SK-N-SH (cell line): ENCODE measurements around the gene COX10. TPM values are rescaled to one million over a fixed set of nuclear protein-coding genes. Genes with fewer than 3 reads are reported as not detected.

Source experiments
- CTCF ChIA-PET: fragments of 300-600, 350-600 bp; formaldehyde crosslinking; extraction: SDS; loops from one replicate; lab custom pipeline; 2021; lab: Yijun Ruan, JAX
- POLR2A ChIA-PET: fragments of 350-600 bp; sonication (Branson Sonifier 250); formaldehyde crosslinking; extraction: SDS; loops from one replicate; lab custom pipeline; 2020; ENCODE audit warnings: antibody characterized with exemption, inconsistent platforms; lab: Yijun Ruan, JAX
- DNase-seq: peaks from one replicate; pipeline ENCODE4 v3.0.0; 2012
- H2AFZ ChIP-seq: fragments of 200-600 bp; sonication (generic); 2 replicates; pipeline ENCODE4 v1.8.1; 2016; ENCODE audit warnings: antibody characterized with exemption, mild to moderate bottlenecking, low read depth
- H3F3A ChIP-seq: fragments of 200-600 bp; sonication (generic); replicated peaks from 2 replicates; pipeline ENCODE3; 2016; ENCODE audit warnings: antibody characterized with exemption, mild to moderate bottlenecking; ENCODE audit not compliant: insufficient read depth
- H3K27ac ChIP-seq, 2 experiments: fragments of 200-500 bp in 1 of 2; fragments of 200-600 bp in 1 of 2; sonication (Bioruptor generic) in 1 of 2; sonication (generic), shearing (Covaris generic) in 1 of 2; 2 replicates each; pipeline versions ENCODE4 v1.5.1 to v1.6.1; 2014 to 2016; ENCODE audit warnings: low read depth in 2 of 2, inconsistent platforms in 1 of 2, low read length in 1 of 2, mild to moderate bottlenecking in 1 of 2, mixed read lengths in 1 of 2
- H3K27me3 ChIP-seq: fragments of 200-600 bp; sonication (generic), shearing (Covaris generic); 2 replicates; pipeline ENCODE4 v1.6.1; 2016; ENCODE audit warnings: mixed run types; ENCODE audit not compliant: insufficient read depth
- H3K36me3 ChIP-seq, 2 experiments: fragments of 200-500 bp in 1 of 2; fragments of 200-600 bp in 1 of 2; sonication (Bioruptor generic) in 1 of 2; sonication (generic) in 1 of 2; replicated peaks in 1 of 2; 2 replicates each; pipeline versions ENCODE3 to v1.5.1; 2014 to 2016; ENCODE audit warnings: low read length in 1 of 2, mild to moderate bottlenecking in 1 of 2; ENCODE audit not compliant: insufficient read depth in 2 of 2, control insufficient read depth in 1 of 2
- H3K4me1 ChIP-seq, 2 experiments: fragments of 200-500 bp in 1 of 2; fragments of 200-600 bp in 1 of 2; sonication (Bioruptor generic) in 1 of 2; sonication (generic), shearing (Covaris generic) in 1 of 2; 2 replicates each; pipeline versions ENCODE4 v1.5.1 to v1.6.1; 2014 to 2016; ENCODE audit warnings: low read depth in 1 of 2, low read length in 1 of 2, mixed run types in 1 of 2; ENCODE audit not compliant: insufficient read depth in 2 of 2, control insufficient read depth in 1 of 2
- H3K4me2 ChIP-seq: fragments of 200-600 bp; sonication (generic), shearing (Covaris generic); 2 replicates; pipeline ENCODE4 v1.6.1; 2017; ENCODE audit warnings: mixed run types
- H3K4me3 ChIP-seq, 2 experiments: fragments of 200-500 bp in 1 of 2; fragments of 200-600 bp in 1 of 2; sonication (Bioruptor generic) in 1 of 2; sonication (generic), shearing (Covaris generic) in 1 of 2; 2 replicates each; pipeline versions ENCODE4 v1.5.1 to v1.8.1; 2014 to 2016; ENCODE audit warnings: low read depth in 2 of 2, inconsistent platforms in 1 of 2, low read length in 1 of 2, mild to moderate bottlenecking in 1 of 2, mixed read lengths in 1 of 2, moderate library complexity in 1 of 2
- H3K79me2 ChIP-seq: fragments of 200-600 bp; sonication (generic); 2 replicates; pipeline ENCODE4 v1.8.1; 2017; ENCODE audit warnings: mild to moderate bottlenecking; ENCODE audit not compliant: insufficient read depth
- H3K9ac ChIP-seq: fragments of 200-600 bp; sonication (generic); 2 replicates; pipeline ENCODE4 v1.6.1; 2017; ENCODE audit warnings: mixed run types
- H3K9me2 ChIP-seq: fragments of 200-600 bp; sonication (generic); 2 replicates; pipeline ENCODE4 v1.6.1; 2017; ENCODE audit warnings: mixed run types
- H3K9me3 ChIP-seq: fragments of 200-600 bp; sonication (generic); 2 replicates; pipeline ENCODE4 v1.6.1; 2017; ENCODE audit warnings: mixed run types, mild to moderate bottlenecking, moderate library complexity
- H4K20me1 ChIP-seq: fragments of 200-600 bp; sonication (generic); 2 replicates; pipeline ENCODE4 v1.6.1; 2017; ENCODE audit warnings: mild to moderate bottlenecking, mixed run types; ENCODE audit not compliant: insufficient read depth
- EZH2phosphoT487 ChIP-seq: fragments of 200-600 bp; sonication (generic); IDR thresholded peaks from 2 replicates; pipeline ENCODE4 v1.6.1; 2017; ENCODE audit warnings: low read depth, mixed run types, mild to moderate bottlenecking, antibody characterized with exemption, moderate library complexity, borderline replicate concordance
- FOXM1 ChIP-seq: IDR thresholded peaks from 2 replicates; pipeline ENCODE4 v1.4.0; 2012; ENCODE audit warnings: low read depth, mild to moderate bottlenecking
- GABPA ChIP-seq: IDR thresholded peaks from 2 replicates; pipeline ENCODE4 v1.4.0; 2012; ENCODE audit warnings: low read depth, mild to moderate bottlenecking
- GATA2 ChIP-seq: sonication (generic); formaldehyde crosslinking; IDR thresholded peaks from 2 replicates; pipeline ENCODE4 v1.5.0; 2020; ENCODE audit warnings: mild to moderate bottlenecking, missing genetic modification reagents
- JUND ChIP-seq: IDR thresholded peaks from 2 replicates; pipeline ENCODE4 v1.4.0; 2012
- MAX ChIP-seq: IDR thresholded peaks from 2 replicates; pipeline ENCODE4 v1.4.0; 2012; ENCODE audit warnings: low read depth
- MEF2A ChIP-seq: IDR thresholded peaks from 2 replicates; pipeline ENCODE4 v1.4.0; 2012; ENCODE audit warnings: low read depth, borderline replicate concordance
- POLR2AphosphoS5 ChIP-seq: IDR thresholded peaks from 2 replicates; pipeline ENCODE4 v1.6.1; 2012; ENCODE audit warnings: low read depth, low read length
- RAD21 ChIP-seq: IDR thresholded peaks from 2 replicates; pipeline ENCODE4 v1.6.1; 2012; ENCODE audit warnings: mild to moderate bottlenecking, low read length
- RCOR1 ChIP-seq: fragments of 150-350 bp; IDR thresholded peaks from 2 replicates; pipeline ENCODE4 v1.6.1; 2017; ENCODE audit warnings: antibody characterized with exemption, low read length
- RFX5 ChIP-seq: IDR thresholded peaks from 2 replicates; pipeline ENCODE4 v1.6.1; 2012; ENCODE audit warnings: mild to moderate bottlenecking, improper control_type of control experiment, low read length
- RXRA ChIP-seq: IDR thresholded peaks from 2 replicates; pipeline ENCODE4 v1.4.0; 2012; ENCODE audit warnings: low read depth, mild to moderate bottlenecking, borderline replicate concordance
- SMC3 ChIP-seq: IDR thresholded peaks from 2 replicates; pipeline ENCODE4 v1.6.1; 2012; ENCODE audit warnings: low read depth, low read length, improper control_type of control experiment
- TAF1 ChIP-seq: IDR thresholded peaks from 2 replicates; pipeline ENCODE4 v1.6.1; 2012; ENCODE audit warnings: low read depth, mild to moderate bottlenecking, low read length, moderate library complexity, borderline replicate concordance
- TCF12 ChIP-seq: IDR thresholded peaks from 2 replicates; pipeline ENCODE4 v1.4.0; 2012
- TEAD4 ChIP-seq: IDR thresholded peaks from 2 replicates; pipeline ENCODE4 v1.4.0; 2012; ENCODE audit warnings: mild to moderate bottlenecking, borderline replicate concordance; ENCODE audit not compliant: insufficient read depth
- YY1 ChIP-seq: IDR thresholded peaks from 2 replicates; pipeline ENCODE4 v1.4.0; 2012; ENCODE audit warnings: low read depth, mild to moderate bottlenecking
- WGBS: methylation state at CpG from one replicate; pipeline ENCODE4 v1.1.6; 2017; ENCODE audit warnings: low lambda C conversion rate; 5-methylcytosine and 5-hydroxymethylcytosine counted together
- polyA plus RNA-seq, 3 experiments: library from polyadenylated mRNA; depleted of rRNA; stranded (reverse); fragments of >200 nt; gene quantifications; 2 replicates each; pipeline ENCODE4 v1.2.3, GENCODE V29; 2012
- TF ChIP-seq, protein P1 (sequence below): IDR thresholded peaks from 2 replicates; pipeline ENCODE4 v1.4.0; 2012; ENCODE audit warnings: low read depth, borderline replicate concordance
- TF ChIP-seq, protein P2 (sequence below): IDR thresholded peaks from 2 replicates; pipeline ENCODE4; 2012

Gene COX10
- polyA plus RNA-seq, 1 of the 3 experiments (the other 2 are of a cell fraction): 8.7 TPM

- ChIA-PET CTCF (no interaction called here), POLR2A (no interaction called here)
- Histone ChIP-seq H3K4me2 (no peak overlapping the region), H3K27ac (no peak overlapping the region), H3K27me3 (no peaks in the 10 kb centered on the region), H3K9ac (no peak overlapping the region), H2AFZ (no peak overlapping the region), H3K4me1 (no peaks in the 10 kb centered on the region), H3K4me3 (no peak overlapping the region), H3K79me2 (peaks cover 4% of the 10 kb centered on the region; the same call in 1 of the 2 replicates), H3K9me3 (no peaks in the 10 kb centered on the region), H3K9me2 (no peaks in the 10 kb centered on the region), H3F3A (no peaks in the 10 kb centered on the region), H3K36me3 (peaks cover 16 to 18% of the 10 kb centered on the region in 2 experiments), H4K20me1 (no peaks in the 10 kb centered on the region)
- DNase-seq: no peak
- no peak for TF ChIP-seq RAD21
- no peak for TF ChIP-seq SMC3
- 100% methylated on average over 1 of the region's 1 CpG for WGBS
Observed at GRCh38 chr17:14037453-14037852, 31.9 kb upstream of the COX10 start.

DNA sequence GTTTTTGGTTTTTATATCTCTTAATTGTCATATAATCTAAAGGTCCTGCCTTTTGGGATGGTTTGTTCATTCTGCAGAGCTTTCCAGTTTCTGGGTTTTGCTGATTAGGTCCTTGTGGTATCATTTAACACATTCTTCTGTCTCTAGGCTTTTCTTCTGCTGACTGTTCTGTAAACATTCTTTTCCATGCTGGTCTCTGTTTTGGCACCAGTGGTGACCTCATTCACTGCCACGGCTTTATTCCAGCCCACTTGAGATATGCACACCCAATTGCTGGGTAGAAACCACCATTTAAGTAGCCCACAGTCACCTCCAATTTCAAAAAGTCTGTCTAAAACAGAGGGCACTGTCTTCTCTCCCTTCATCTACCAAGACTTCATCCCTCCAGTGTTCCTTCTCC, 31.1 kb upstream of the COX10 start:
- peaks cover 4% of the 10 kb centered on the region; the same call in 1 of the 2 replicates for H3K79me2 ChIP-seq
- 72% methylated on average over 1 of the region's 1 CpG for WGBS
- no peak overlapping the region for H2AFZ ChIP-seq
- no peak overlapping the region for H3K9ac ChIP-seq
- no peaks in the 10 kb centered on the region for H4K20me1 ChIP-seq
- H3K27ac ChIP-seq: no peak overlapping the region
- H3K4me2 ChIP-seq: no peak overlapping the region
- no peak for TF ChIP-seq GABPA
- no peak for TF ChIP-seq RXRA
- no peak for TF ChIP-seq TCF12
- no peak for TF ChIP-seq TEAD4
- TF ChIP-seq TAF1: no peak
- TF ChIP-seq MAX: no peak
- H3F3A ChIP-seq: no peaks in the 10 kb centered on the region
- CTCF ChIA-PET: no interaction called here
- H3K4me1 ChIP-seq: no peaks in the 10 kb centered on the region
- no peaks in the 10 kb centered on the region for H3K27me3 ChIP-seq
- POLR2A ChIA-PET: no interaction called here
- no peak overlapping the region for H3K4me3 ChIP-seq
- H3K9me2 ChIP-seq: no peaks in the 10 kb centered on the region
- peaks cover 9 to 11% of the 10 kb centered on the region in 2 experiments for H3K36me3 ChIP-seq
- H3K9me3 ChIP-seq: no peaks in the 10 kb centered on the region
- no peak for DNase-seq

- no peak overlapping the region for H3K4me2 ChIP-seq
- POLR2A ChIA-PET: no interaction called here
- CTCF ChIA-PET: no interaction called here
- TF ChIP-seq RFX5: no peak
- no peak for TF ChIP-seq POLR2AphosphoS5
- TF ChIP-seq MAX: no peak
- TF ChIP-seq, protein P1, sequence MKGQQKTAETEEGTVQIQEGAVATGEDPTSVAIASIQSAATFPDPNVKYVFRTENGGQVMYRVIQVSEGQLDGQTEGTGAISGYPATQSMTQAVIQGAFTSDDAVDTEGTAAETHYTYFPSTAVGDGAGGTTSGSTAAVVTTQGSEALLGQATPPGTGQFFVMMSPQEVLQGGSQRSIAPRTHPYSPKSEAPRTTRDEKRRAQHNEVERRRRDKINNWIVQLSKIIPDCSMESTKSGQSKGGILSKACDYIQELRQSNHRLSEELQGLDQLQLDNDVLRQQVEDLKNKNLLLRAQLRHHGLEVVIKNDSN: no peak
- no peak for TF ChIP-seq RCOR1
- TF ChIP-seq FOXM1: no peak
- TF ChIP-seq RXRA: no peak
- TF ChIP-seq MEF2A: no peak
- no peak for TF ChIP-seq TEAD4
- no peak for TF ChIP-seq GATA2
- TF ChIP-seq YY1: no peak
- TF ChIP-seq EZH2phosphoT487: no peak
- TF ChIP-seq, protein P2, sequence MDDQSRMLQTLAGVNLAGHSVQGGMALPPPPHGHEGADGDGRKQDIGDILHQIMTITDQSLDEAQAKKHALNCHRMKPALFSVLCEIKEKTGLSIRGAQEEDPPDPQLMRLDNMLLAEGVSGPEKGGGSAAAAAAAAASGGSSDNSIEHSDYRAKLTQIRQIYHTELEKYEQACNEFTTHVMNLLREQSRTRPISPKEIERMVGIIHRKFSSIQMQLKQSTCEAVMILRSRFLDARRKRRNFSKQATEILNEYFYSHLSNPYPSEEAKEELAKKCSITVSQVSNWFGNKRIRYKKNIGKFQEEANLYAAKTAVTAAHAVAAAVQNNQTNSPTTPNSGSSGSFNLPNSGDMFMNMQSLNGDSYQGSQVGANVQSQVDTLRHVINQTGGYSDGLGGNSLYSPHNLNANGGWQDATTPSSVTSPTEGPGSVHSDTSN: no peak
- TF ChIP-seq TCF12: no peak
- TF ChIP-seq JUND: no peak
Observed at GRCh38 chr17:14042411-14042810, 26.9 kb upstream of the COX10 start.

More at GRCh38 chr17:14042411-14042810, 26.9 kb upstream of the COX10 start:
- no peak for DNase-seq
- Histone ChIP-seq H3F3A (peaks cover 7% of the 10 kb centered on the region), H3K4me1 (no peaks in the 10 kb centered on the region), H3K27ac (no peak overlapping the region), H3K9me2 (no peaks in the 10 kb centered on the region), H3K27me3 (no peaks in the 10 kb centered on the region), H3K36me3 (peaks cover 2 to 3% of the 10 kb centered on the region in 2 experiments), H4K20me1 (no peaks in the 10 kb centered on the region), H3K9me3 (no peaks in the 10 kb centered on the region), H2AFZ (no peak overlapping the region), H3K4me3 (no peak overlapping the region), H3K9ac (no peak overlapping the region), H3K79me2 (peaks cover 9% of the 10 kb centered on the region; the same call in 1 of the 2 replicates)
- WGBS: 94% methylated on average over 4 of the region's 4 CpGs
